Lung microvascular endothelial cell (primary cell): ENCODE results near the gene ARFGAP1. TPM values are rescaled to one million over a fixed set of nuclear protein-coding genes. Genes with fewer than 3 reads are reported as not detected.
"Not testable (repeated sequence)": the region's sequence is repeated elsewhere in the genome, so short reads cannot be mapped to it uniquely, and the experiment has no call there.

ENCODE experiments used
- DNase-seq, 2 donors: peaks; one replicate each; pipeline versions ENCODE4 v3.0.0 to v3.0.0-alpha.2; 2010; ENCODE audit warnings: low read depth in 2 of 2
- total RNA-seq: library from RNA; depleted of rRNA; stranded (reverse); fragments of >200 nt; gene quantifications from 2 replicates; pipeline ENCODE4 v1.2.1, GENCODE V29; 2014

ARFGAP1 gene
- total RNA-seq, 1 donor from 2014 or later, result 43.1 TPM

DNA sequence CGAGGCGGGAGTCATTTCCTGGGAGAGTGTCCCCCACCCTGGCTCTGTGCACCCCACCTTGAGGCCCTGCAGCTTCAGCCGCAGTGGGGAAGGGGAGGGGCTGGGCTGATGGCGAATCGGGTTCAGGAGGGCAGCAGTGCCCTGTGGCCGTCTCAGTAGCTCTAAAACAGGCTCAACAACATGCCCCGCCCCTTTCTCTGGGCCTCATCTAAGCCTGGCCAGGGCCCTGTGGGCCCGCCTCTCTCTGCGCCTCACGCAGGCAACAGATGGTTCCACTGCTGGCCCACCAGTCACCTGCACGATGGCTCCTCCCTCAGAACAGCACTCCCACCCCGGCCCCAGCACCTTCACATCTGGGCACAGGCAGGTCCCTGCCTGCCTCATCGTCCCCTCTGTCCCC lies 58.3 kb downstream of the ARFGAP1 start:
- DNase-seq, result no peak

DNA sequence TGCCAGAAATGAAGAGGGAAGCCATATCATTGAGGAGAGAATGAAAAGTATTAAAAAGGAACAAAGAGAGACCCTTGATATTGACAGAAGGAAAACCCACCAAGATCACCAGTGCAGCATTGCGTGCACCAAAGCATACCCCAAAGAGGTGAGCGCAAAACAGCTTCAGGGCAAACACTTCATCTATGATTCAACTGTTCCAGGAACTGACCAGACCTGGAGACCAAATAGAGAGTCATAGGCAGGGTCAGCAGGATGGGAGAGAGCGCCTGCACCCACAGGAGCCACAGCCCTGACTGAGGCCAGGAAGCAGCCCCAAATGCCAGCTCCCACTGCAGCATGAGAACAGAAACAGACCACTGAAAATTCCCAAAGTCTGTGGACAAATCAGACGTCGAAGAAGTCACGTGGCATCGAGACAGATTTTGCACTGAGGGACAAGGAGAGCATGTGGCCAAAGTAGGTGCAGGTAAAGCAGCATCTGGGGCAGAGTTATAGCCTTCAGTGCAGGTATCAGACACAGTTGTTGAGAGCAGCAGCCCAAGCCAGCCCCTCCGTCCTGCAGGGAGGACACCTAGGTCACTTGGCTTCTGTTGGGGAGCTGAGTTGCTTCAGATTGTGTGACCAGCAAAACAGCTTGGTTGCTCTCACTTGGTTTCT lies 59.3 kb downstream of the ARFGAP1 start:
- no peak for DNase-seq

DNA sequence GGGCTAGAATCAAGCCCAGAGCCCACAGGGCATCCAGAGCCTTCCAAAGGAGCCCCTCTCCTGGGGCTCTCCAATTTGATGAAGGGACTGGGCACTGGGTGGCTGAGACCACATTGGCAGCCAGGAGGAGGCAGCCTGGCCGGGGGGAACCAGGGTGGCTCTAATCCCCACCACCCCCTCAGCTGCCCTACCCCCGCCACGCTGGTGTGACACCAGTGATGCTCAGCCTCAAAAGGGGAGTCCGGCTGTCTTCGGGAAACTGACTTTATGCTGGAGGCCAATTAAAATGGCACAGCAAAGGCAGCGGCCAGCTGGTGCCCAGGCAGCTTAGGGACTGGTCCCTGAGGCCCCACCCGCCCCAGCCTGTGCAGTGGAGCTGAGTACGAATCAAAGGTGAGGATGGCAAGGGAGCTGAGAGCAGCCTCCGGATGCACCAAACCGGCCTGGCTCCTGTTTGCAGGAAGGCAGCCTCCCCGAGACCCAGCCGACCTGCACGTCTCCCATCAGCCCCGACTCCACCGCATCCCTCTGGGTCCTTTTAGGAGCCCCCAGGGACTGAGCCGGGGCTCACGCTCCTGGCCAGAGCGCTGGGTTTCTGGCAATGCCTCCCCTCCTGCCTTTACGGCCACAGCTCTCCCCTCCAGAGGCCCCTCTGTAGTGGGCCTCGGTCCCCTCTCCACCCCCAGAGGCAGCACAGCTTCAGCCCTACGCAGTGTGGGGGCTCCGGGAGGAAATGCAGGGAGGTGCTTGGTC lies 60.1 kb downstream of the ARFGAP1 start:
- no peak for DNase-seq

DNA sequence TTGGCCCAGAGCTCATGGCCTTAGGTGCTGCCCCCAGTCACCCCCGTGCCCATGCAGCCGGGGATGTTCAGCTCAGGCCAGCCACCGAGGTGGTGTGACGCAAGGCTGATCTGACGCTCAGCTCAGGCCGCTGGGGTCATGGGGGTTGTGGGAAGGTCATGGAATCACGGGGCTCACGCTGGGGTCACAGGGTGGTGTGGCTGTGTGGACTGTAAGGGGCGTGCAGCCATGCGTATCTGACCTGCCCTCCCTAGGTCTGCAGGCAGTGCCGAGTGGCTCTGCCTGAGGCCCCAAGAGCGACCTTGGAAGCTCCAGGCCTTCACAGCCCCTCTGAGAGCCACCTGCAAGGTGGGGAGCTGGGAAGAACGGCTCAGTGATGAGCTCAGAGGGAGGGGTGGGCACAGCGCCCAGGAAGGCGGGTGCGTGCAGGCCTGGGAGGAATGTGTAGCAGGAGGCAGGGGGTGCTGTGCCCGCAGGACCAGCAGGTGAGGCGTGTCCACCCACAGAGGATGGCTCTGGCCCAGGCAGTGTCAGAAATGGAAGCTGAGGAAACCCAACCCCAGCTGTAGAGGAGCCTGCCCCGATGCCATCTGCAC lies 60.7 kb downstream of the ARFGAP1 start:
- DNase-seq, result no peak

DNA sequence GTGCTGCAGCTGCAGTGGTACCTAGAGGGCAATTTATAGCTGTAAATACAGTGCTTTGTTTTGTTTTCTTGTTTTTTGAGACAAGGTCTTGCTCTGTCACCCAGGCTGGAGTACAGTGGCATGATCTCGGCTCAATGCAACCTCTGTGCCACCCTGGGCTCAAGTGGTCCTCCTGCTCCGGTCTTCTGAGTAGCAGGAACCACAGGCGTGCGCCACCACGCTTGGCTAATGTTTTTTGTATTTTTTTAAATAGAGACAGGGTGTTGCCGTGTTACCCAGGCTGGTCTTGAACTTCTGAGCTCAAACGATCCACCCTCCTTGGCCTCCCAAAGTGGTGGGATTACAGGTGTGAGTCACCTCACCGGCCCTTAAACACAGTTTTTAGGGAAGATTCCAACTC lies 61.7 kb downstream of the ARFGAP1 start:
- DNase-seq, result no peak

DNA sequence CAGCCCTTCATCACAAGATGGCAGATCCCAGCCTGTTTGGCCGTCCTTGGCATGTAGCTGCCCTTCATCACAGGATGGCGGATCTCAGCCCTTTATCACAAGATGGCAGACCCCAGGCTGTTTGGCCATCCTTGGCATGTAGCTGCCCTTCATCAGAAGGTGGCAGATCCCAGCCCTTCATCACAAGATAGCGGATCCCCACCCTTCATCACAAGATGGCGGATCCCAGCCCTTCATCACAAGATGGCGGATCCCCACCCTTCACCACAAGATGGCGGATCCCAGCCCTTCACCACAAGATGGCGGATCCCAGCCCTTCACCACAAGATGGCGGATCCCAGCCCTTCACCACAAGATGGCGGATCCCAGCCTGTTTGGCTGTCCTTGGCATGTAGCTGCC lies 62.4 kb downstream of the ARFGAP1 start:
- not testable (repeated sequence) for DNase-seq

DNA sequence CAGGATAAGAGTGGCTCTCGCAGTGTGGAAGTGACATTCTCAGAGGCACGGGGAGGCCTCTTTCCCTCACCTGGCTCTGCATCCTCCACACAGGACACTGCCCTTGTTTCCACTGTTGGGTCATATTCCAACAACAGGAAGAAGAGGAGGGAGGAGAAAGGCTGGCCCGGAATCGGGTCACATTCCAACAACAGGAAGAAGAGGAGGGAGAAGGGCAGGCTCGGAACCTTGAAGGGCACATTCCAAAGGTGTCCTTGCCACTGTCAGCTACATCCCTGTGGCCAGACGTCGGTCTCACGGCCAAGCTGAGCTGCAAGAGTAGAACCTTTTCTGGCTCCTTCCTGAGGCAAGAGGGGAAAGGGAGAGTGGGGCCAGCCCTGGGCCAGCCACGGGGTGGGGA lies 63.1 kb downstream of the ARFGAP1 start:
- peak in 1 of 2 donors; percentile 55 for DNase-seq

DNA sequence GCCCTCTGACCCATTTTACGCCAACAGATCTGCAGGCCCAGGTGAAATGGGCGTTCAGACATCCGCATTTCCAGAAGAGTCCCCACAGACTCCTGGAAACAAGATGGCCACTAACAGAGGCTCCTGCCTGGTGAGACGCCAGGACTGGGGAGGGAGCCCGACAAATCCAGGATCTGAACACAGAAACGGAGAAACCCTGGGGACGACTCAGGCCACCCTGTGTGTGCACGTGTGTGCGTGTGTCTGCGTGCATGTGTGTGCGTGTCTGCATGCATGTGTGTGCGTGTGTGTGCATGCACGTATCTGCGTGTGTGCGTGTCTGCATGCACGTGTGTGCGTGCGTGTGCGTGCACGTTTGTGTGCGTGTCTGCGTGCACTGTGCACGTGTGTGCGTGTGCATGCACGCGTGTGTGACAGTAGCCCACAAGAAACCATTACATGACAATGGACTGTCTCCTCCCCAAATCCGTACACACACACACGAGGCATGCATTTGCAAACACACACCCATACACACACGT lies 63.7 kb downstream of the ARFGAP1 start:
- peak in 1 of 2 donors; percentile 7 for DNase-seq

DNA sequence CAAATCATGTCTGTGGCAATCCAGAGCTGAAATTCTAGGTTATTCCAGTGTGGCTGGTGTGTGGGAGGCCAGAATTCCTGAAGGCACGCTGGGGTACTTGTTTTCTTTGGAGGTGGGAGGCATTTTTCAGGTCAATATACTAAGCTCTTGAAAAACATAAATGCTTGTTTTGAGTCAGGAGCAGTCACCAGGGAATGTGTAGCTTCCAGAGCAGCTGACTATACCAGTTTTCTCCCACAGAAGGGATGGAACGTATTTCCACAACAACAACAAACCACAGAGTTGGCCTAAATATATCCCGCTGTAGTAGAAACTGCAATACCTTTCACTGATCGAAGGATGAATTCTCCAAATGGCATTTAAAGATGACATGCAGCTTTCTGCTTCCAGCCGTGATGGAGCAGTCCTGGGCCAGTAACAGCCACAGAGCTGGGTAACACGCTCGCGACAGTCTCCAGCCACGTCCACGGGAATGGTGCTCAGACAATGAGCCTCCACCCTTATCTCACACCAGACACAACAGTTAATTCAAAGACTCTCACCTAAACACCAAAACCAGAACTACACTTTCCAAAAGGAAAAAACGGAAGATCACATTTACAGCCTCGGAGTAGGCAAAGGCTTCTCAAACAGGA lies 65.3 kb downstream of the ARFGAP1 start:
- DNase-seq, result peak in 1 of 2 donors; percentile 23

Other genes with a start within 250 kb of the ARFGAP1 start
- 12.4 and 16.1 TPM in 2 replicates for gene YTHDF1, start 56.7 kb upstream of the ARFGAP1 start, total RNA-seq
- not detected in 2 replicates for gene BIRC7, start 36.9 kb upstream of the ARFGAP1 start, total RNA-seq
- not detected in 2 replicates for gene NKAIN4, start 18.4 kb upstream of the ARFGAP1 start, total RNA-seq
- under 0.01 and 0.20 TPM in 2 replicates for gene COL20A1, start 20.4 kb downstream of the ARFGAP1 start, total RNA-seq
- 0.20 TPM in 1 of 2 replicates, not detected in the other for gene CHRNA4, start 88.5 kb downstream of the ARFGAP1 start, total RNA-seq
- gene KCNQ2, start 199.8 kb downstream of the ARFGAP1 start, total RNA-seq, result not detected in 2 replicates
- gene EEF1A2, start 226.3 kb downstream of the ARFGAP1 start, total RNA-seq, result 5.2 and 14.8 TPM in 2 replicates
- 16.3 and 21.2 TPM in 2 replicates for gene PPDPF, start 248.0 kb downstream of the ARFGAP1 start, total RNA-seq